ENCODE data around the gene GLT1D1.
"Not testable (repeated sequence)": the region's sequence is repeated elsewhere in the genome, so short reads cannot be mapped to it uniquely, and the experiment has no call there.

The GLT1D1 gene

GRCh38 chr12:128820723-128821432, 32.4 kb upstream of the GLT1D1 start:
- no peak for DNase-seq (ENCODE audit: low spot score)

- peak; percentile 55 for DNase-seq (ENCODE audit: low spot score)
Observed at GRCh38 chr12:128823216-128823915, 29.9 kb upstream of the GLT1D1 start.

- peak; percentile 92 for DNase-seq (ENCODE audit: low spot score)
Observed at GRCh38 chr12:128823916-128824839, 29.1 kb upstream of the GLT1D1 start, which contains the start of gene SLC15A4. TSS of gene SLC15A4 (minus strand) at chr12:128823958. CDS start at chr12:128823943, 15 bp downstream.

GRCh38 chr12:128825835-128826234, 27.4 kb upstream of the GLT1D1 start:
- no peak for DNase-seq (ENCODE audit: low spot score)

GRCh38 chr12:128827724-128828123, 25.6 kb upstream of the GLT1D1 start:
- DNase-seq (ENCODE audit: low spot score) = no peak

GRCh38 chr12:128829861-128830504, 23.3 kb upstream of the GLT1D1 start:
- no peak for DNase-seq (ENCODE audit: low spot score)

GRCh38 chr12:128830505-128830893, 22.8 kb upstream of the GLT1D1 start:
- DNase-seq (ENCODE audit: low spot score) = no peak

- DNase-seq (ENCODE audit: low spot score) = no peak
Observed at GRCh38 chr12:128833418-128833817, 19.9 kb upstream of the GLT1D1 start.

GRCh38 chr12:128839885-128840284, 13.4 kb upstream of the GLT1D1 start:
- peak; percentile 59 for DNase-seq (ENCODE audit: low spot score)

GRCh38 chr12:128840862-128841468, 12.3 kb upstream of the GLT1D1 start:
- DNase-seq (ENCODE audit: low spot score) = no peak

- no peak for DNase-seq (ENCODE audit: low spot score)
Observed at GRCh38 chr12:128842579-128842978, 10.7 kb upstream of the GLT1D1 start.

GRCh38 chr12:128843538-128843937, 9.7 kb upstream of the GLT1D1 start:
- no peak for DNase-seq (ENCODE audit: low spot score)

GRCh38 chr12:128844031-128844635, 9.1 kb upstream of the GLT1D1 start:
- DNase-seq (ENCODE audit: low spot score) = no peak

GRCh38 chr12:128846671-128847070, 6.6 kb upstream of the GLT1D1 start:
- DNase-seq (ENCODE audit: low spot score) = not testable (repeated sequence)

- DNase-seq (ENCODE audit: low spot score) = no peak
Observed at GRCh38 chr12:128848371-128848770, 4.9 kb upstream of the GLT1D1 start.

- DNase-seq (ENCODE audit: low spot score) = not testable (repeated sequence)
Observed at GRCh38 chr12:128849806-128850205, 3.5 kb upstream of the GLT1D1 start.

- DNase-seq (ENCODE audit: low spot score) = no peak
Observed at GRCh38 chr12:128850400-128850799, 2.9 kb upstream of the GLT1D1 start.

GRCh38 chr12:128851429-128851828, 1.8 kb upstream of the GLT1D1 start:
- not testable (repeated sequence) for DNase-seq (ENCODE audit: low spot score)

- DNase-seq (ENCODE audit: low spot score) = no peak
Observed at GRCh38 chr12:128852026-128852698, 1.1 kb upstream of the GLT1D1 start.

GRCh38 chr12:128853600-128854197, 421 bp downstream of the GLT1D1 start:
- DNase-seq (ENCODE audit: low spot score) = peak; percentile 14
